Astrocyte of the spinal cord (primary cell): ENCODE measurements around the gene DDX31.

Experiments
- DNase-seq: peaks from one replicate; pipeline ENCODE4 v3.0.0; 2011; ENCODE audit warnings: low read depth, low spot score
- H3K4me3 ChIP-seq: 2 replicates; pipeline ENCODE4 v1.5.1; 2011; ENCODE audit warnings: low read depth, mild to moderate bottlenecking, low read length, moderate library complexity
- CTCF ChIP-seq: IDR thresholded peaks from 2 replicates; pipeline ENCODE4 v1.5.1; 2012; ENCODE audit warnings: low read depth, mild to moderate bottlenecking, low read length, inconsistent platforms
- in situ Hi-C: cut with HindIII; loops from 2 replicates; pipeline ENCODE4 v1.10.0; 2017; ENCODE audit warnings: low sequenced_read_pairs

Gene DDX31

GRCh38 chr9:132614324-132614723 lies 55.5 kb downstream of the DDX31 start:
- in situ Hi-C loops, result no loop called here
- no peak for TF ChIP-seq CTCF
- H3K4me3 ChIP-seq, result no peak overlapping the region
- no peak for DNase-seq

GRCh38 chr9:132610661-132611060 lies 59.1 kb downstream of the DDX31 start:
- no peak for DNase-seq
- TF ChIP-seq CTCF, result no peak
- H3K4me3 ChIP-seq, result no peak overlapping the region
- in situ Hi-C loops, result no loop called here

GRCh38 chr9:132609829-132610228 lies 60.0 kb downstream of the DDX31 start:
- no peak for TF ChIP-seq CTCF
- peak; percentile 85 for DNase-seq

GRCh38 chr9:132609184-132609583 lies 60.6 kb downstream of the DDX31 start:
- in situ Hi-C loops, result no loop called here
- DNase-seq, result no peak
- H3K4me3 ChIP-seq, result no peak overlapping the region
- TF ChIP-seq CTCF, result no peak

More at GRCh38 chr9:132609829-132610228, 60.0 kb downstream of the DDX31 start:
- no peak overlapping the region for H3K4me3 ChIP-seq
- in situ Hi-C loops, result no loop called here

- DNase-seq, result no peak
- H3K4me3 ChIP-seq, result no peak overlapping the region
- in situ Hi-C loops, result no loop called here
- TF ChIP-seq CTCF, result no peak
These were observed 63.7 kb downstream of the DDX31 start for GRCh38 chr9:132606066-132606465.

GRCh38 chr9:132605387-132605786 lies 64.4 kb downstream of the DDX31 start:
- no peak overlapping the region for H3K4me3 ChIP-seq
- no peak for TF ChIP-seq CTCF
- in situ Hi-C loops, result no loop called here
- DNase-seq, result no peak

- TF ChIP-seq CTCF, result no peak
- H3K4me3 ChIP-seq, result no peak overlapping the region
- no peak for DNase-seq
- in situ Hi-C loops, result no loop called here
These were observed 67.6 kb downstream of the DDX31 start for GRCh38 chr9:132602207-132602606.
